Left ventricle myocardium inferior (tissue), 1 donor: ENCODE results near the gene INAVA. TPM values are rescaled to one million over a fixed set of nuclear protein-coding genes. Genes with fewer than 3 reads are reported as not detected.

Experiments
- DNase-seq: peaks from one replicate; pipeline ENCODE4 v3.0.0-alpha.2; 2020
- H3K27ac ChIP-seq: fragments of 200-600 bp; replicated peaks from 2 replicates; pipeline ENCODE4 v1.8.0; 2021
- H3K27me3 ChIP-seq: fragments of 200-600 bp; 2 replicates; pipeline ENCODE4 v1.8.0; 2021; ENCODE audit warnings: low read depth
- H3K36me3 ChIP-seq: fragments of 200-600 bp; 2 replicates; pipeline ENCODE4 v1.8.0; 2021
- H3K4me1 ChIP-seq: fragments of 200-600 bp; 2 replicates; pipeline ENCODE4 v1.8.0; 2021
- H3K4me3 ChIP-seq: fragments of 200-600 bp; 2 replicates; pipeline ENCODE4 v1.8.0; 2021; ENCODE audit warnings: mild to moderate bottlenecking, moderate library complexity
- H3K9me3 ChIP-seq: fragments of 200-600 bp; replicated peaks from 2 replicates; pipeline ENCODE4 v1.8.0; 2021
- intact Hi-C: fragments of 100-400 bp; cut with micrococcal nuclease; formaldehyde crosslinking; loops from one replicate; pipeline ENCODE4 v1.11.0; 2022
- total RNA-seq: library from RNA; stranded (reverse); fragmentation: NEBNext Ultra II Directional; extraction: Animal tissue kit (Norgen Biotek cat#: 25700); gene quantifications from one replicate; pipeline ENCODE4 v1.2.1, GENCODE V29; 2021
- TF ChIP-seq, protein P1 (sequence below): fragments of 200-600 bp; IDR thresholded peaks from 2 replicates; pipeline ENCODE4 v1.8.0; 2021; ENCODE audit warnings: antibody characterized with exemption, mild to moderate bottlenecking, borderline replicate concordance
- donor health status: DM: no; HTN: yes; CAD: no; lungs with severe emphysema.

The INAVA gene
- total RNA-seq, 1 donor from 2014 or later = 0.05 TPM

DNA sequence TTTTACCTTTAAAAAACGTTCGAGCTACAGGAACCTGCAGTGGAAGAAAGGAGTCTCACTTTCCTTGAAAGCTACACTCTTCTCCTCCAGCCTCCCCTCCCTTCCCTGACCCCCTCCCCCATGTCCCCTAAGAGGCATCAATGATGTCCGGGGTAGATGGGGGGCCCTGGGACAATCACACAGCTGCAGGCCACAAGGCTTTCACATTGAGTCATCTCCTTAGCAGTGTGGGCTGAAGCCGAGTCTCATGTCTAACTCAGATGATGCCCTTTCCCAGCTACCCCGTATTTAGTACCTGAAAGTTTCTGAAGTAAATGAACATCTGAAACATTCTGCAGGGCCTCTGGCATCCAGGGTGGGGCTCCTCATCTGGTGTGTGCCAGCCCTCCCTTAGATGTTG is 28.2 kb upstream of the INAVA start:
- Histone ChIP-seq H3K27ac (no peak overlapping the region), H3K4me3 (no peak overlapping the region), H3K4me1 (peaks cover 10% of the 10 kb centered on the region), H3K36me3 (peaks cover 15% of the 10 kb centered on the region), H3K9me3 (no peaks in the 10 kb centered on the region), H3K27me3 (peaks cover 28% of the 10 kb centered on the region)
- DNase-seq = no peak
- intact Hi-C loops = no loop called here
- TF ChIP-seq, protein P1, sequence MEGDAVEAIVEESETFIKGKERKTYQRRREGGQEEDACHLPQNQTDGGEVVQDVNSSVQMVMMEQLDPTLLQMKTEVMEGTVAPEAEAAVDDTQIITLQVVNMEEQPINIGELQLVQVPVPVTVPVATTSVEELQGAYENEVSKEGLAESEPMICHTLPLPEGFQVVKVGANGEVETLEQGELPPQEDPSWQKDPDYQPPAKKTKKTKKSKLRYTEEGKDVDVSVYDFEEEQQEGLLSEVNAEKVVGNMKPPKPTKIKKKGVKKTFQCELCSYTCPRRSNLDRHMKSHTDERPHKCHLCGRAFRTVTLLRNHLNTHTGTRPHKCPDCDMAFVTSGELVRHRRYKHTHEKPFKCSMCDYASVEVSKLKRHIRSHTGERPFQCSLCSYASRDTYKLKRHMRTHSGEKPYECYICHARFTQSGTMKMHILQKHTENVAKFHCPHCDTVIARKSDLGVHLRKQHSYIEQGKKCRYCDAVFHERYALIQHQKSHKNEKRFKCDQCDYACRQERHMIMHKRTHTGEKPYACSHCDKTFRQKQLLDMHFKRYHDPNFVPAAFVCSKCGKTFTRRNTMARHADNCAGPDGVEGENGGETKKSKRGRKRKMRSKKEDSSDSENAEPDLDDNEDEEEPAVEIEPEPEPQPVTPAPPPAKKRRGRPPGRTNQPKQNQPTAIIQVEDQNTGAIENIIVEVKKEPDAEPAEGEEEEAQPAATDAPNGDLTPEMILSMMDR = no peak

DNA sequence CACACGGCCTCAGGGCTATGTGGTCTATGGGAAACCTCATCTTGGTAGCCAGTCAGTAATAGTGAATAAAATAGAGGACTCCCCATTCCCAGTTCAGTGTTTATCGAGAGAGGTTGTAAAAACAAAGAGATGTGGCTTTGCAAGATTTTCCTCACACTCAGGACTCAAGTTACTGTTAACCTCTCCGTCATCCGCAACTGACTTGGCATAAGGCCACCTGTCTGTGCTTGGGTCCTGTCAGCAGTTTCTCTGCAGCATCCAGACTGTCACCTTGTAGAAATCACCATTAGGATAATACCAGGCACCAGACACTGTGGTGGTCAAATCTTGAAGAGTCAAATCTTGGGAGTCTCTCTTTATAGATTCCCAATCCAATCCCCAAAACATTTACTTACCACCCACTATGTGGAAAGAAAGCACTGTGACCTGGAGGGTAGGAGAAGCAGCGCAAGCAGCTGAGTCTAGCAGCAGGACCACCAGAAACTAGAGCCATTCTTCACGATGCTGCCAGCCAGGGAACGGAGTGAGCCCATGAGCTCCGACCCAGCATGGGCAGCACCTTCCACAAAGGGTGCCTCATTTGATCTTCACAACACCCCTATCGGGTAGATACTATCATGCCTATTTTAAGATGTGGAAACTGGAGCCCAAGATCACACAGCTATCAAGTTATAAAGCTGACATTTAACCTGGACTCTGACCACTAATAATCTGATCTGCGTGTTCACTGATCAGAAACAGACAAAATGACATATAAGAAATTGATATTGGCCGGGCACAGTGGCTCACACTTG is 27.5 kb upstream of the INAVA start:
- peaks cover 35% of the 10 kb centered on the region for H3K27me3 ChIP-seq
- TF ChIP-seq, protein P1 = no peak
- peaks cover 10% of the 10 kb centered on the region for H3K4me1 ChIP-seq
- intact Hi-C loops = no loop called here
- H3K27ac ChIP-seq = no peak overlapping the region
- peaks cover 15% of the 10 kb centered on the region for H3K36me3 ChIP-seq
- no peak overlapping the region for H3K4me3 ChIP-seq
- DNase-seq = peak; percentile 29
- no peaks in the 10 kb centered on the region for H3K9me3 ChIP-seq

DNA sequence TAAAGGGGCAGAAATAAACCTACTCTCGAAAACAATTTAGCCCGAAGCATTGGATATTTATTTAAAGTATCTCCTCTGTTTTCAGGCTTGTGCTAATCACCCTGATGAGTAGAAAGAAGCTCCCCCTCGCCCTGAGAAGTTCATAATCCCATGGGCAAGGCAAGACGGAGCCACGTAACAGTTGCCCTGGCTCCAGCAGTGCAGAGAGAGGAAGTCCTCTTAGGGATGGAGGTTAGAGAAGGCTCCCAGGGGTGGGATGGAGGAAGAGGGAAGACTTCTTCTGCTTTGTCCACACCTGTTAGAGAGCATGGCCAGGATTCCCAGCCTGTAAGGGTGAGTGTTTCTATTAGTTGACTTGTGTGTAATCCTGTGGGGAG is 25.3 kb upstream of the INAVA start:
- Histone ChIP-seq H3K36me3 (no peaks in the 10 kb centered on the region), H3K9me3 (no peaks in the 10 kb centered on the region), H3K27me3 (peaks cover 56% of the 10 kb centered on the region), H3K27ac (no peak overlapping the region), H3K4me3 (no peak overlapping the region), H3K4me1 (peaks cover 23% of the 10 kb centered on the region)
- intact Hi-C loops = no loop called here
- TF ChIP-seq, protein P1 = no peak
- DNase-seq = no peak

DNA sequence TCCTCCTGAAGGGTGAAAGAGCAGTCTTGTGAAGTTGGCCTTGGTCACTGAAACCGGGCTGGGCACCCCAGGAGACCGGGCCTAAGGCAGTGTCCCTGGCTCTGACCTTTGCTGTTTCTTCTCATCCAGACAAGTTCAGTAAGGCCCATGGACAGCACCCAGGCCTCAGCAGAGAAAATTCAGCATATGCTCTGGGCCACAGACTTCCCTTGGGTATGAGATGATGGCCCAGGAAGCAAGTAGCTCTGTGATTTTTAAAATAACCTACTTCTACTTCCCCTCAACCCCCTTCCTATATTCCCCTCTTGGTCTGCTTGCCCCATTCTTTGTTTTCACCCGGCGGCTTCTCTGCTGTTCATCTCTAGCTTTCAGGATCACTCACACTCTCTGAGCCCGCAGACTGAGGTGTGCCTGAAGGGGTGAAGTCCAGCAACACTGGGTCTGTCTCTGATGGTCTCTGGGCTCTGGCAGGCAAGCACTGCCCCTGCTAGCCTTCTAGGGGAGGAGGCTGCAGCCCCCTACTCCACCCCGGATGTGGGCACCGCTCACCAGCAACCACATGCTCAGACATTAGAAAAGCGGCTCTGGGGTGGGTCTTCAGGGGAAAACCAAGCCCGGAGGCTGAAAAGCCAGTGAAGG is 24.8 kb upstream of the INAVA start:
- Histone ChIP-seq H3K9me3 (no peaks in the 10 kb centered on the region), H3K4me1 (peaks cover 23% of the 10 kb centered on the region), H3K36me3 (no peaks in the 10 kb centered on the region), H3K27ac (no peak overlapping the region), H3K27me3 (peaks cover 61% of the 10 kb centered on the region), H3K4me3 (no peak overlapping the region)
- TF ChIP-seq, protein P1 = no peak
- intact Hi-C loops = no loop called here
- DNase-seq = no peak

DNA sequence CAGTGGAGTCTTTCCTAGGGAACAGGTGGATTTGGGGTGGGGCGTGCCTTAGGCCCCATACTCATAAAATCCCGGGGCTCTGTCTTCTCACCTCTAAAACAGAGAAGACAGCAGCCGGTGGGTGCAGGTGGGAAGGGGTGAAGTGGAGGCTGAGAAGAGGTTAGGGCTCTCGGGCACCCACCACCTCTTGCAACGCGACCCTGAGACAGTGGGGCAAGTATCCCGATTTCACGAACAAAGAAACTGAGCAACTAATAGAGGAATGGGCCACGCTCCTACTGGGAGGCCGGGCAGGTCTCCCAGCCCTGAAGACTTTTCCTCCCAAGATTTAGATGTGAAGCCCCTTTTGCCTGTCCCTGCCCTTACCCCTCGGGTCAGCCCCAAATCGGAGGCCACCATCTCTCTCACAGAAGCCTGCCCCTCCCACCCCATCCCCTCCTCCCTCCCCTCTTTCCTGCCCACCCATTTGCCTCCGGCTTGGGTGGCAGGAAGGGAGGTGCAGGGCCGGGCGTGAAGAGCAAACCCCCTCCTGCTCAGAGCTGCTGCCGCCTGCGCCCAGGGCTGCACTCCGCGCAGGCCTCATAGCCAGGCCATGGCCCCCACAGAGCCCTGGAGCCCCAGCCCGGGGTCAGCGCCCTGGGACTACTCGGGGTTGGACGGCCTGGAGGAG is 22.1 kb upstream of the INAVA start, which contains the start of gene GPR25:
Gene GPR25 (plus strand): TSS at position 536 of the 670 bp plus-strand sequence. CDS start 57 bp downstream, at position 593.
- Histone ChIP-seq H3K9me3 (no peaks in the 10 kb centered on the region), H3K36me3 (no peaks in the 10 kb centered on the region), H3K4me1 (peaks cover 13% of the 10 kb centered on the region), H3K27me3 (peaks cover 88% of the 10 kb centered on the region), H3K27ac (no peak within 1 kb of the TSS), H3K4me3 (peak within 1 kb of the TSS; percentile 56)
- intact Hi-C loops = no loop called here
- no peak for DNase-seq
- TF ChIP-seq, protein P1 = no peak
